ENCODE measurements around the gene HEXD.

Gene HEXD

GRCh38 chr17:82416264-82416663, 1.9 kb upstream of the HEXD start:
- DNase-seq = no peak

GRCh38 chr17:82416771-82417170, 1.4 kb upstream of the HEXD start:
- no peak for DNase-seq

DNA sequence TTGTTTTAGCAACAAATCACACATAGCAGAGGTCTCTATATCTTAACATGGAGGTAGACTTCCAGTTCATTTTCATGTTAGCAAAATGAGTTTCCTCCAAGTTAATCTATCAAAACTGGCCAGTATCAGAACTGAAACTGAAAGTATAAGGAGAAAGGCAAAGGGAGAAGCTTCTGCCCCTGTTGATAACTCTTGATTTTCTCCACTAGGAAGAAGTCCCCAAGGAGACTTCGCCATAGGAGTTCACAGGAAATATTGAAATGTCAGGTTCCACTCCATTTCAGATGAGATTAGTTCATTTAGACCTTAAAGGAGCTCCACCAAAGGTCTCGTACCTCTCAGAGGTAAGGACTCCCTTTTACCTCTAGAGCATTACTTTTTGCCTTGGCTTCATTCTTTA, 1.4 kb downstream of the HEXD start:
- no peak for DNase-seq

DNA sequence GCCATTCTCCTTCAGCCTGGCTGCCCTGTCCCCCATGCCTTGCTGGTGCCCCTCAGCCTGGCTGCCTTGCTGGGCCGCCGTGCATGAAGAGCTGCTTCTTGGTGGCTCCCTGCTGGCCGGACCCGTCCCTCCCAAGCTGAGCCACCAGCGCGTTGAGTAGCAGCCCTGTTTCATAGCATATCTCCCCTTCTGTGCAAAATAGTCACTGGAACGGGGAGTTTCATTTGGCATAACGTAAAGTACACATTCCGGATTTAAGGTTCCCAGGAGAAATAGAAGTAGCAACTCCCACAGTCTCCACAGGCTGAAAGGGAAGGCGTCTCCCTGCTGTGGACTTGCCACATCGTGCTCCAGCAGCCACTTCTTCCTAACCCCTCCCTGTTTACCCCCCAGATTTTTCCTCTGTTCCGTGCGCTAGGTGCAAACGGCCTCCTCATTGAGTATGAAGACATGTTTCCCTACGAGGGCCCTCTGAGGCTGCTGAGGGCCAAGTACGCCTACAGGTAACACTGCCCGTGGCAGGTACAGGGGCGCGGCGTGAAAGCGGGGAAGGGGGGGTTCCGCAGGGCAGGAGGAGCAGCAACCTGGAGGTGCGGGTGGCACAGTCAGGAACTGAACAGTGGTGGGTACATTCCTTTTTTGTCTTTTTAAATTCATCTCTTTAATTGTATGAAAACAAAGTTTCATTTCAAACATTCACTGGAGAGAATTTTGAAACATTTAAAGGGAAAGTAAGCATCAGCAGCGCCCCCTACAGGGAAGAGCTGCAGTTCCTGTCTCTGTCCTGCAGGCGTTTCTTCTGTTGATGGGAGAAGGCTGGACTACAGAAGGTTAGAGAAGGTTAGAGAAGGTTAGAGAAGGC, 6.1 kb downstream of the HEXD start:
- peak; percentile 54 for DNase-seq

GRCh38 chr17:82424863-82425159, 6.7 kb downstream of the HEXD start:
- no peak for DNase-seq

DNA sequence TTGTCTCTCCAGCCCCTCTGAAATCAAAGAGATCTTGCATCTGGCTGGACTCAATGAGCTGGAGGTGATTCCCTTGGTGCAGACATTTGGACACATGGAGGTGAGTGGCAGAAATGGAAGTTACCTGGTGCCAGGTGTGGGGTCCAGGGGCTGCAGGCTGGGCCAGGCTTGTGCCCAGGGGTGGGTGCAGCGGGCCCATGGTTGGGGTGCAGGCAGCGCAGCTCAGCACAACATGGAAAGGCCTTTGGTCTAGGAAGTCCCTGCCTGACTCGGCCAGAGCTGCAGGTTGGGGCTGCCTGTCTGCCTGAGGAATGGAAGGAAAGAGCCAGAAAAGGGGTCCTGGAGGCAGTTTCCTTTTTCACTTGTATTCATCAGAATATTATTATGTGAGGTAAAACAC, 10.4 kb downstream of the HEXD start:
- DNase-seq = no peak

DNA sequence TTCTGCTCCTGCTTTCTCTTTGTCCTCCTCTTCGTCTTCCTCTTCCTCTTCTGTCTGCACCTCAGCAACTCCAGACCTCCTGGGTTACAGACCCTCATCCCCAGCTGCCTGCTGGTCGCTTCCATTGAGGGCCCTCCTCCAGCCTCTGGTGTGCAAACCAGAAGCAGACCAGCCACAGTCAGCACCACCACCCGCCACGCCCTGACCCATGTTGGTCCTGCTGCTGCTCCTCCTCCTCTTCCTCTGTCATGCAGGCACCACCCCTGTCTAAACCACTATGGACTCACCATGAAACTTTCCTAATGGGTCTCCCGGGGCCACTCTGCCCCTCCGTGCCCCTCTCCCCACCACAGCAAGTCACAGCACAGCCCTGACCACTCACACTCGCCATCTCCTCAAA, 11.7 kb downstream of the HEXD start:
- DNase-seq = no peak

- no peak for DNase-seq
These were observed 13.9 kb downstream of the HEXD start for GRCh38 chr17:82432017-82432416.

DNA sequence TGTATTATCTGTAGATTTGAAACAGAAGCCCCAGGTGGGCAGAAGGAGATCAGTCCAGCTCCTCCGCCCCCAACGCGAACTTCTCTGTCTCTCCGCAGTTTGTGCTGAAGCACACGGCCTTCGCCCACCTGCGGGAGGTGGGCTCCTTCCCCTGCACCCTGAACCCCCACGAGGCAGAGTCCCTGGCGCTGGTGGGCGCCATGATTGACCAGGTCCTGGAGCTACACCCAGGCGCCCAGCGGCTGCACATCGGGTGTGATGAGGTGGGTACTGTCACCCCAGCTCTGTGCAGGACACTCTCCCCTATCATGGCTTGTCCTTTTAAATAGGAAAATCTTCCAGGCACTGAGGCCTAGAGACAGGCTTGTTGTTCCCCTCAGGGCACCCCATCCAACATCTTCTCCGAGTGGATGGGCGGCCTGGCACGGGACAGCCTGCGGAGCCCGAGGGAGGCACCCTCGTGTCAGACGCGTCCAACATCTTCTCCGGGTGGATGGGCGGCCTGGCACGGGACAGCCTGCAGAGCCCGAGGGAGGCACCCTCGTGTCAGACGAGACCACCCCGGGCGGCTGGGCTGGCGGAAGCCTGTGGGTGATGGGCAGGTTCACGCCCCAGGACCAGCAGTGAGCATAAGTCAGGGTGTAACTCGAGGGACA, 15.5 kb downstream of the HEXD start:
- no peak for DNase-seq

GRCh38 chr17:82434216-82434565, 16.0 kb downstream of the HEXD start:
- DNase-seq = no peak

- no peak for DNase-seq
These were observed 17.0 kb downstream of the HEXD start for GRCh38 chr17:82435103-82435502.

DNA sequence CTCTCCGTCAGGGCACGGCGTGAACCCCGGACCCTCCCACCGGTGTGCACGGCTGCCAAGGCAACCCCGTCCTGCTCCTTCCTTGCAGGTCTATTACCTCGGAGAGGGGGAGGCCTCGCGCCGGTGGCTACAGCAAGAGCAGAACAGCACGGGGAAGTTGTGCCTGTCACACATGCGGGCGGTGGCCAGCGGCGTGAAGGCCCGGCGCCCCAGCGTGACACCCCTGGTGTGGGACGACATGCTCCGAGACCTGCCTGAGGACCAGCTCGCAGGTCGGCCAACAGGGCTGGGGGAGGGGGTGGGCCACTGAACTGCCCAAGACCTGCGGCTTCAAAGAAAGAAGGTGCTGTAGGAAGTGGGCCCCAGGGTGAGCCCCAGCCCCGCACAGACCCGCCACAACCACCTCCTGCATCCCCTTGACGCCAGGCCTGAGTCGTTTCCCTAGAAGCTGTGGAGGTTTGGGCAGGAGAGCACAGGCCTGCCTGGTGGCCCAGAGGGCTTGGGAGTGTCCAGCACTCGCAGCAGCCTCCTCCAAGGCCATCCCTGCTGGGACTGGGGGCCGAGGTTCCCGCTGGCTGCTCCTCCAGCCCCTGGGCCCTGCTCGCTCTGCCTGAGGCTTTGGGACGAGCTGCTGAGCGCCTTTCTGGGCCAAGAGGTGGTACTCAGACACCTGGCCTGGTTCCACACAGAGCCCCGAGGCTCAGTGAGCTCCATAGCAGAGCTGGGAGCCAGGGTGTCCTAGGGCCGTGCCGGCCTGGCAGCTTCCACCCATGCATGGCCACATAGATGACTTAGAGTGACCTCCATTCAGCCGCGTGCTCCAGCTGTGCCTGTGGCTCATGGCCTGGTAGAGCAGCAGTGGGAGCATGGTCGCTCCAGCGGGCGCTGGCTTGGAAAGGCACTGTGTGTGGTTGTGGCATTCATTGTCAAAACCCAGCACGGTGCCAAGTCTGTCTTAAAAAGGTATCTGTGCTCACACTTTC, 17.7 kb downstream of the HEXD start:
- no peak for DNase-seq

GRCh38 chr17:82436601-82437324, 18.6 kb downstream of the HEXD start:
- no peak for DNase-seq

DNA sequence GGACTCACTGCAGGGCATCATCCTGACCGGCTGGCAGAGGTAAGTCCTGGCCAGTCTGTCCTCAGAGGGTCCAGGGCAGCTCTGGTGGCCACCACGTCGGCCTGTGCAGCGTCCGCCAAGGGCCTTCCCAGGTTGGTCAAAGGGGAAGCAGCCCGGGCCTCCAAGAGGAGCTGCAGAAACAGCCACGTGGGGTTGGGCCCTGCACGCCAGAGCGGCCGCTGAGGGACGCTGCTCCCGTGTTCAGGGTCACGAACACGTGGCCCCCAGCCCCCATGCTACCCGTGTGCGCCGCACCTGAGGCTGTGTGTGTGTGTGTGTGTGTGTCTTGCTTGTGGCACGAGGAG, 19.1 kb downstream of the HEXD start:
- DNase-seq = no peak

DNA sequence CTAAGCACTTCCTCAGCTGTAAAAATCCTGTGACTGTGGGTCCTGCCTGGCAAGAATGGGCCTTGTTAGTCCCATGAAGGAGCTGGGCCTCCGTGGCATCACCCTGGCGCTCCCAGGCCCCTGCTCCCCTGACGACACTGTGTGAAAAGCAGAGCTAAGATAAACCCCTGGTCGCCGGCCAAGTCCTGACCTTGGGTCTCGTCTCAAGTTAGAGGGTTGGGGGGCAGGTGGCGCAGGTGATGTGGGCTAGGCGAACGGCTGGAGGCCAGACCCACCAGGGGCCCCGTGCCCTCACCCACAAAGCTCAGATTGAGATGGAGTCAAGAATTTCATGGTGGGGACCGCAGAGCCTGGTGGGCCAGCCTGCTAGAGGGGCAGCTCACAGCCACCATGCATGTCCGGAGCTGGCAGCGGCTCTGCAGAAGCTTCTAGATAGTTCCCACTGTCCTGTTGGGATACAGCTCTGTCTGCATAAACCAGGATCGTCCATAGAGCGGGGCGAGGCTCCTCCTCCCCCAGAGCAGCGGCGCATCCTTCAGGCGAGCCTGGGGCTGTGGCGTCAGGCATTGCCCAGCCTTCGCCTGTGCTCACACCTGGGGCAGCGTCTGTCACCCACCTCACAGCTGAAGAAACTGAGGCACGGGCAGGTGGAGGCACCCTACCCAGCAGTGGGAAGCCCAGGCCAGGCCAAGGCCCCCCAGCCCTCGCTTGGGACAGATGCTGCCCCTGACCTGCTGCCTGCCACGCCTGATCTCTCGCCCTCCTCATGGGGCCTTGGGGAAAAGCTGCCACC, 20.4 kb downstream of the HEXD start:
- DNase-seq = no peak

DNA sequence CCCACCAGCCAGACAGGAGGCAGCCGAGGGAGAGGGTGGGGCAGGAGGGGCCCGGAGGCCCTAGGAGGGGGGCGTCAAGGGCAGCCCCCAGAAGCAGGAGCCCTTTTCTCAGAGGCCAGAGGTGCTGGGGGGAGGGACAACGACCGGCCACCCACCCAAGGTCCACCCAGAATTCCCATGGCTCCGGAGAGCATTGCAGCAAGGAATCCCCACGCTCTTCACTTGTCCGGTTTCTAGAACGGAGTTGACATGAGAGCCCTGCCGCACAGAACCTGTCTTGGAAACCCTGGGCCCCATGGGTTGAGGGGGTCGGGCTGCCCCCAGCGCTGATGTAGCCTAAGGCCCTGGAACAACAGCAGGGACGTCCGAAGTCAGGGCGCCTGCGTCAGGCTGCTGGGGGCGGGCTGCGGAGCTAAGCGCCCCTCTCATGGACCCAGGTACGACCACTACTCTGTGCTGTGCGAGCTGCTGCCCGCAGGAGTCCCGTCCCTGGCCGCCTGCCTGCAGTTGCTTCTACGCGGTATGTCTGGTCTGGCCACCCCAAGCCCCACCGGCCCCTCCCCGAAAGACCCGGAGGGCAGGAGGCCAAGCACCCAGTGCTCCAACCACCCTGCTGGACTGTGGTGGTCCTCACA, 21.2 kb downstream of the HEXD start:
- DNase-seq = no peak

DNA sequence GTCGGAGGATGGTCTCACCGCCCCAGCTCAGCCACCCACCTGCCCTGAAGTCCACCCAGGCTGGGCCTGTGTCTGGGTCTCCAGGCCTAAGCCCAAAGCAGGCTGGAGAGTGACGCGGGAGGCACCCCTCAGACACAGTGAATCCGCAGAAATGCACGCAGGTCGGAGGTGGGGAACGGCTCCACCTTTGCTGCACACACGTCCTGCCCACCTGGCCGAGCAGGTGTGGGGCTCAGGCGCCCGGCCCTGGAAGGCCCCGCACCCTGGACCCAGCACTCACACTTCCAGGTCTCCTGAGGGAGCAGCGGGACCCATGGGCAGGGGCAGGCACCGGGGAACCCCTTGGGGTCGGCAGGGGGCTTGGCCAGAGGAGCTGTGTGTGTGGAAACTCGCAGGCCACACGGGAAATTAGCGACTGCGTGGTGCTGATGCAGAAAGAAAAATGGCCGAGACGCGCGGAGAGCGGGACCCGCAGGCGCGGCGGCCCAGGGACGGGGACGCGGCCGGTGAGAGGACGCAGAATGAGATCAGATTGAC, 21.8 kb downstream of the HEXD start:
- DNase-seq = no peak

DNA sequence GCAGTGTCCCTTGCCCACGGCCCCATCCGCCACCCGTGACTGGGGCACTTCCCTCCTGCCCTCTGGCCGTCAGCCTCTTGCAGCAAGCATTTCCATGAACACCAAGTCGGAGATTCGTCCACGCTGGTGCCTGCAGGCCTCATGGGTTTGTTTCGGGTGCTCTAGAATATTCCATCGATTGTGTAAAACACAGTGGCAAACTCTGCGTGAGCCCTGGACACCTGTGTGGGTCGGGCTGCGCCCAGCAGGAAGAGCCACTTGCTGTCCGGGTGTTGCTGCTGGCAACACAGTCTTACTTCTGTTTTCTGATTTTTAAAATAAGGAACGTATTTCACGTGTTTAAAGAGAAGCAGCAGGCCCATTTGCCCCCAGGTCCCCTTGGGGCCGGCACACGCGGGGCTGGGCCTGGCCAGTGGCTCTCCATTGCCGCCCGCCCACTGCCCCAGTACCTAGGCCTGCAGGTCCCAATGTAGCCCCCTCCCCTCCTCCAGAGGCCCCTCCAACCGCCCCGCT, 22.4 kb downstream of the HEXD start:
- no peak for DNase-seq

DNA sequence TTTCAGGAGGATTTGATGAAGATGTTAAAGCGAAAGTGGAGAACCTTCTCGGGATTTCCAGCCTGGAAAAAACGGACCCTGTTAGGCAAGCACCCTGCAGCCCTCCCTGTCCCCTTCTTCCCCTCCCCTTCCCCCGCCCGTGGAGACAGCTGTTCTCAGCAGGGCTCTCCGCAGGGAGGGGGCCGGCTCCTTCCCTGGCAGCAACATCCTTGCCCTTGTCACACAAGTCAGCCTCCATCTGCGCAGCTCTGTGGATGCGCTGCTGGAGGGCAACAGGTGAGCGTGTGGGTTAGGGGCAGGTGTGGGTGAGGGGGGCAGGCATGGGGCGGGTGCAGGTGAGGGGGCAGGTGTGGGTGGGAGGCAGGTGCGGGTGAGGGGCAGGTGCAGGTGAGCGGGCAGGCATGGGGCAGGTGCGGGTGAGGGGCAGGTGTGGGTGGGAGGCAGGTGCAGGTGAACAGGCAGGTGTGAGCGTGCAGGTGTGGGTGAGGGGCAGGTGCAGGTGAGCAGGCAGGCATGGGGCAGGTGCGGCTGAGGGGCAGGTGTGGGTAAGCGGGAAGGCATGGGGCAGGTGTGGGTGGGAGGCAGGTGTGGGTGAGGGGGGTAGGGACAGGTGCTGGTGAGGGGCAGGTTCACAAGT, 23.0 kb downstream of the HEXD start:
- DNase-seq = peak; percentile 31

GRCh38 chr17:82441691-82442487, 23.7 kb downstream of the HEXD start:
- no peak for DNase-seq
